Fibroblast of pulmonary artery (primary cell): Measurements from ENCODE around the gene KCNIP1.

Experiments
- DNase-seq: peaks from one replicate; pipeline ENCODE4 v3.0.0-alpha.2; 2010; ENCODE audit warnings: low read depth
- H3K4me3 ChIP-seq: replicated peaks from 2 replicates; pipeline ENCODE4 v1.5.1; 2011; ENCODE audit warnings: low read depth, mild to moderate bottlenecking, control low read depth, low read length, moderate library complexity
- TF ChIP-seq, protein P1 (sequence below): IDR thresholded peaks from 2 replicates; pipeline ENCODE4 v1.5.1; 2011; ENCODE audit warnings: mild to moderate bottlenecking, control low read depth, low read length, inconsistent platforms; ENCODE audit errors: missing control alignments

Gene KCNIP1

DNA sequence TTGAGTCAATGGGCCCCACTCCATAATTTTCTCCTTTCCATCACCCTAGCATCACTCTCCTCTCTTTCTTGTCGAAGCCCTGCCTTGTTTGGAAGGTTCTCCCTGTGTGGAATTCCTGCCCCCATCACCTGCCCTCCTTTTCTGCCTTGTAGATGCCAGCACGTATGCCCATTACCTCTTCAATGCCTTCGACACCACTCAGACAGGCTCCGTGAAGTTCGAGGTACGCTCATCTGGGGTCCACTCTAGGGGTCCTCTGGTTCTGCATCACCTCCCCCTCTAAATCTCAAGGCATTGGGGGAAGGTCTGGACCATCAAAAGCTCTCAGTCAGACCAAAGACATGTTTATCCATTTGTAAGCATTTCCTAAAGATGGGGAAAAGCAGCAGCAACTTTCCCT lies 217.9 kb downstream of the KCNIP1 start:
- H3K4me3 ChIP-seq = no peak overlapping the region
- TF ChIP-seq, protein P1, sequence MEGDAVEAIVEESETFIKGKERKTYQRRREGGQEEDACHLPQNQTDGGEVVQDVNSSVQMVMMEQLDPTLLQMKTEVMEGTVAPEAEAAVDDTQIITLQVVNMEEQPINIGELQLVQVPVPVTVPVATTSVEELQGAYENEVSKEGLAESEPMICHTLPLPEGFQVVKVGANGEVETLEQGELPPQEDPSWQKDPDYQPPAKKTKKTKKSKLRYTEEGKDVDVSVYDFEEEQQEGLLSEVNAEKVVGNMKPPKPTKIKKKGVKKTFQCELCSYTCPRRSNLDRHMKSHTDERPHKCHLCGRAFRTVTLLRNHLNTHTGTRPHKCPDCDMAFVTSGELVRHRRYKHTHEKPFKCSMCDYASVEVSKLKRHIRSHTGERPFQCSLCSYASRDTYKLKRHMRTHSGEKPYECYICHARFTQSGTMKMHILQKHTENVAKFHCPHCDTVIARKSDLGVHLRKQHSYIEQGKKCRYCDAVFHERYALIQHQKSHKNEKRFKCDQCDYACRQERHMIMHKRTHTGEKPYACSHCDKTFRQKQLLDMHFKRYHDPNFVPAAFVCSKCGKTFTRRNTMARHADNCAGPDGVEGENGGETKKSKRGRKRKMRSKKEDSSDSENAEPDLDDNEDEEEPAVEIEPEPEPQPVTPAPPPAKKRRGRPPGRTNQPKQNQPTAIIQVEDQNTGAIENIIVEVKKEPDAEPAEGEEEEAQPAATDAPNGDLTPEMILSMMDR = no peak
- DNase-seq = no peak

DNA sequence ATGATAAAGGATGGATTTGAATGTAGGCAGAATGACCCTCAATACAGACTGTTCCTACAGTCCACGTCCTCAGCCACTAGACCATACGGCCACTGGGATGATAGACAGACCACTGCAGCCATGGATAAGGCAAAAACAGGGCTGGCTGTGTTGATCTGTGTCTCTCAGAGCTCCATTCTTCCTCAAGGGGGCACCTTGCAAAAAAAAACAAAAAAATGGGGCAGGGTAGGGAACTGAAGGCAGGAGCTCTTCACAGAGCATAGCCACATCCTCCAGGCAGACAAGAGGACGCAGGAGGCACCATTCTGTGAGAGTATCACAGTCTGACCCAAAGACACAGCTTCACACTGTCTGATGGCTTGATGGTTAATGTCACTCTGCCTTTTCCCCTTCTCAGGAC lies 218.5 kb downstream of the KCNIP1 start:
- DNase-seq = no peak
- no peak overlapping the region for H3K4me3 ChIP-seq
- TF ChIP-seq, protein P1 = no peak

DNA sequence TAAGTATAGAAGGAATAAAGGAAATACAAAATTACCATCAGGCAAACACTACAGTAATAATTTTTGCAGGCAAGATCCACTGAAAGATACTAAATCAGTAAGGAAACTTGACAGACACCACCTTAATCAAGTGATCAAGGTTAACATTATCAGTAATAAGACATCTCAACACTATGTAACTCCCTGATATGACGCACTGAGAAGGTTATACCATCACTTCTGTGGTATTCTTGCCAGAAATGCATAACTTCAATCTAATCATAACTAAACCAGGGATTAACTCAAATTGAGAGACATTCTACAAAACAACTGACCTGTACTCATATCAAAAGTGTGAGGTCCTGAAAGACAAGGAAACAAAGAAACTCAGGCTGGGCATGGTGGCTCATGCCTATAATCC lies 227.2 kb downstream of the KCNIP1 start:
- H3K4me3 ChIP-seq = no peak overlapping the region
- DNase-seq = no peak
- TF ChIP-seq, protein P1 = no peak

DNA sequence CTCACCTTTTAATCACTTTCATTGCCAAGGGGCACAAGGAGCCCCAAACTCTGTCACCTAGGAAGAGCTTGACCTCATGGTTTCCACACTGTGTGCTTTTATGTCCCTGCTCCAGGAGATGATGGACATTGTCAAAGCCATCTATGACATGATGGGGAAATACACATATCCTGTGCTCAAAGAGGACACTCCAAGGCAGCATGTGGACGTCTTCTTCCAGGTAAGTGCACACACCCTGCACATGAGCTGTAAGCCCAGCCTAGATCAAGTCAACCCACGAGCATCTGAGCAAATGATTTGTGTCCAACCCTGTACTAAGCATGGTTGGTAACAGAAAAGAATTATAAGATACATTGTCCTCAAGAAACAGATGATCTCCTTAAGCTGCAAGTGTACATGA lies 228.9 kb downstream of the KCNIP1 start:
- TF ChIP-seq, protein P1 = no peak
- DNase-seq = no peak
- no peak overlapping the region for H3K4me3 ChIP-seq

DNA sequence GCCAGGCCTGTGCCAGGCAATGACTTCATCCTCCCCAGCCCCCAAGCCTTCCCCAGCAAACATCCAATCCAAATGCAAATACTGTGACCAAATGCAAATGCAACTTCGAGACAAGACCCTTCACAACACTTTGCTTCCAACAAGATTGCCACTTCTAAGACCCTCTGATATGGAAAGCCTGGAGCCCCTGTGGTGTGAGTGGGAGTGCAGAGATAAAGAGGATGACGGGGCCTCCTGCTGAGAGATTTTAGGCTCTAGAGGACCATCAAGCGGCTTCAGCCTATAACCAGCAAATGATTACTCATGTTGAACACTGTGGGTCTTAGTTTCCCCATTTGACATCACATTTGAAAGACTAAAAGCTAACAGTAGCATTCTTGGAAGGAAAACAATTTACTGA lies 233.1 kb downstream of the KCNIP1 start:
- TF ChIP-seq, protein P1 = no peak
- DNase-seq = no peak
- no peak overlapping the region for H3K4me3 ChIP-seq

DNA sequence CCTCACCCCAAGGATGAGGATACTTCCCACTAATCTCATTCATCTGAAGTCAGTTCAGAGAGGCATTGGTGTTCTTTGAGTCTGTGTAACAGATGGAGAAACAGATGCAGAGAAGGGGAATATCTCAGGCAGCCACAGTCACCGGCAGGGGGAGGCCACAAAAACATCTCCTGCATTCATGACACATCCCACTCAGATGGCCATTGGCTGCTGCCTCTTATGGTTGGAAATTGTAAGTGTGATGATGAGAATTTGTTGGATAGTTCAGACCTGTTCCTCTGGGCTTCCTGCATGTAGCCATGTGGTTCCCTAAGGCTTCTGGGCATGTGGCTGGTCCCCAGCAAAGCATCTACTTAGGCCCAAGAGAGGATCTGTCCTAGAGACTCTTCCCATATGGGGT lies 233.8 kb downstream of the KCNIP1 start:
- TF ChIP-seq, protein P1 = no peak
- H3K4me3 ChIP-seq = no peak overlapping the region
- no peak for DNase-seq

DNA sequence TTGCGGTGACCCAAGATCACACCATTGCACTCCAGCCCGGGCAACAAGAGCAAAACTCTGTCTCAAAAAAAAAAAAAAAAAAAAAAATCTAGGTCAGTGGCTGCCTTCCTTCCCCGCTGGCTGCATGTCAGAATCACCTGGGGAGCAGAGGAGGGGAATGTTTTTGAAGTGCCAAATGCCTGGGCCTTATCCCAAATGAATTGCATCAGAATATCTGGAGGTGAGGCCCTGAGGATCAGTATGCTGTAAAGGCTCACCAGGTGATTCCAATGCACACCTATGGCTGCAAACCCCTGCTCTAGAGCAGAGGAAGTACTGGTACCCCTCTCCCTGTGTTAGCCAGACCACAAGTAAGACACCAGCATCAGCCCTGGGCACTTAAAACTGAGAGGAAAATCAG lies 235.0 kb downstream of the KCNIP1 start:
- TF ChIP-seq, protein P1 = no peak
- no peak for DNase-seq

More for the DNA sequence above, 235.0 kb downstream of the KCNIP1 start:
- no peak overlapping the region for H3K4me3 ChIP-seq
